ENCODE measurements around the gene PCDHA4. TPM values are rescaled to one million over a fixed set of nuclear protein-coding genes. Genes with fewer than 3 reads are reported as not detected.

PCDHA4 gene
- total RNA-seq, 1 experiment from 2014 or later: 5.6 TPM

GRCh38 chr5:140862441-140863295, 55.8 kb downstream of the PCDHA4 start (continued):
- TF ChIP-seq, protein P1, sequence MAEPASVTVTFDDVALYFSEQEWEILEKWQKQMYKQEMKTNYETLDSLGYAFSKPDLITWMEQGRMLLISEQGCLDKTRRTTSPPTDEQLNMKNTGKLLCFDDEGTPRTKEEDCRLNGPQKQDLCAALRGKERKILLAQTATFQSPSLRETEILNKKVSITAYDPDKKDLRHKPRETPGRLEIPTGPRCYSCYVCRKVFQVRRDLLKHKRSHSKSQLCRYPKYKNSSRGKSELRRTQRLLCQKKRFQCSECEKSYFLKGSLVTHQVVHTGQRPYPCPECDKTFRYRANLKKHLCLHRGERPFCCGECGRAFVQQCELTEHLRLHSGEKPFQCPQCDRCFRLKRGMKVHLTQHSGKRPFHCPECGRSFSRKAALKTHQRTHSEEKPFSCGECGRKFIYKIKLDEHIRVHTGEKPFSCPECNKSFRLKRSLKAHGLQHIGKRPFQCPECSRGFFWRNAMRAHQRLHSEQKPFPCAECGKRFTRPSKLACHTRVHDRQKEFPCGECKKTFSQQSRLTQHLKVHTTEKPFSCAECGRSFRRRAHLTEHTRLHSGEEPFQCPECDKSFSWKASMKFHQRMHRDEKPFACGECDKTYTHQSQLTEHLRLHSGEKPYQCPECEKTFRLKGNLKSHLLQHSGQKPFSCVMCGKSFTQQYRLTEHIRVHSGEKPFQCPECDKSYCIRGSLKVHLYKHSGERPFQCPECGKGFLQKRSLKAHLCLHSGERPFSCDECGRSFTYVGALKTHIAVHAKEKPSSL (CRISPR knock-in tag; conservative IDR thresholded peaks at IDR 0.05): no peak
- TF ChIP-seq SMAD4 (CRISPR knock-in tag; IDR thresholded peaks at IDR 0.05) (no peak), NFATC4 (CRISPR knock-in tag; IDR thresholded peaks at IDR 0.05) (no peak), MLX (CRISPR knock-in tag; IDR thresholded peaks at IDR 0.05) (no peak), ZNF671 (CRISPR knock-in tag; IDR thresholded peaks at IDR 0.05) (no peak), SMAD3 (CRISPR knock-in tag; IDR thresholded peaks at IDR 0.05; ENCODE audit: borderline replicate concordance) (no peak), RORB (CRISPR knock-in tag; IDR thresholded peaks at IDR 0.05) (no peak), HMGA2 (CRISPR knock-in tag; IDR thresholded peaks at IDR 0.05) (no peak)

Other genes starting within 250 kb of the PCDHA4 start
- 34.5 to 37.8 TPM (median 34.6 TPM) in 3 replicates for gene SRA1, start 249.6 kb upstream of the PCDHA4 start, total RNA-seq (2021)
- 23.7 to 25.9 TPM (median 25.2 TPM) in 3 replicates for gene APBB3, start 242.5 kb upstream of the PCDHA4 start, total RNA-seq (2021)
- 74.7 to 75.7 TPM (median 74.8 TPM) in 3 replicates for gene SLC35A4, start 242.2 kb upstream of the PCDHA4 start, total RNA-seq (2021)
- gene CD14, start 173.9 kb upstream of the PCDHA4 start, total RNA-seq (2021): 0.27 to 0.63 TPM (median 0.53 TPM) in 3 replicates
- gene TMCO6, start 167.6 kb upstream of the PCDHA4 start, total RNA-seq (2021): 28.7 to 32.6 TPM (median 32.2 TPM) in 3 replicates
- gene NDUFA2, start 159.4 kb upstream of the PCDHA4 start, total RNA-seq (2021): 74.8 to 81.5 TPM (median 77.7 TPM) in 3 replicates
- 58.5 to 69.2 TPM (median 64.5 TPM) in 3 replicates for gene IK, start 159.2 kb upstream of the PCDHA4 start, total RNA-seq (2021)
- 22.1 to 25.3 TPM (median 23.5 TPM) in 3 replicates for gene WDR55, start 142.2 kb upstream of the PCDHA4 start, total RNA-seq (2021)
- gene DND1, start 133.5 kb upstream of the PCDHA4 start, total RNA-seq (2021): 2.1 to 3.3 TPM (median 2.9 TPM) in 3 replicates
- gene HARS1, start 115.7 kb upstream of the PCDHA4 start, total RNA-seq (2021): 51.9 to 55.6 TPM (median 52.5 TPM) in 3 replicates
- 26.8 to 28.9 TPM (median 27.7 TPM) in 3 replicates for gene HARS2, start 115.6 kb upstream of the PCDHA4 start, total RNA-seq (2021)
- gene ZMAT2, start 106.6 kb upstream of the PCDHA4 start, total RNA-seq (2021): 50.3 to 57.2 TPM (median 54.7 TPM) in 3 replicates
- gene PCDHA1, start 20.9 kb upstream of the PCDHA4 start, total RNA-seq (2021): 2.2 to 2.7 TPM (median 2.4 TPM) in 3 replicates
- 2.0 to 2.4 TPM (median 2.1 TPM) in 3 replicates for gene PCDHA2, start 12.2 kb upstream of the PCDHA4 start, total RNA-seq (2021)
- 3.3 to 3.4 TPM (median 3.3 TPM) in 3 replicates for gene PCDHA3, start 6.0 kb upstream of the PCDHA4 start, total RNA-seq (2021)
- gene PCDHA5, start 14.5 kb downstream of the PCDHA4 start, total RNA-seq (2021): 0.85 to 0.94 TPM (median 0.90 TPM) in 3 replicates
- 2.0 to 2.4 TPM (median 2.4 TPM) in 3 replicates for gene PCDHA6, start 20.9 kb downstream of the PCDHA4 start, total RNA-seq (2021)
- 2.3 to 2.7 TPM (median 2.4 TPM) in 3 replicates for gene PCDHA7, start 27.2 kb downstream of the PCDHA4 start, total RNA-seq (2021)
- gene PCDHA8, start 34.1 kb downstream of the PCDHA4 start, total RNA-seq (2021): 0.85 to 1.3 TPM (median 1.3 TPM) in 3 replicates
- gene PCDHA9, start 41.3 kb downstream of the PCDHA4 start, total RNA-seq (2021): 1.1 to 1.5 TPM (median 1.4 TPM) in 3 replicates
- 10.8 to 12.0 TPM (median 11.6 TPM) in 3 replicates for gene PCDHA10, start 48.8 kb downstream of the PCDHA4 start, total RNA-seq (2021)
- 5.8 to 8.7 TPM (median 7.9 TPM) in 3 replicates for gene PCDHA11, start 61.9 kb downstream of the PCDHA4 start, total RNA-seq (2021)
- gene PCDHA12, start 68.2 kb downstream of the PCDHA4 start, total RNA-seq (2021): 9.6 to 10.7 TPM (median 10.1 TPM) in 3 replicates
- gene PCDHA13, start 75.1 kb downstream of the PCDHA4 start, total RNA-seq (2021): 2.4 to 3.8 TPM (median 3.0 TPM) in 3 replicates
- gene PCDHAC1, start 119.2 kb downstream of the PCDHA4 start, total RNA-seq (2021): 8.2 to 8.6 TPM (median 8.4 TPM) in 3 replicates
- 6.7 to 11.3 TPM (median 7.9 TPM) in 3 replicates for gene PCDHAC2, start 159.4 kb downstream of the PCDHA4 start, total RNA-seq (2021)
- 0.09 to 0.13 TPM (median 0.11 TPM) in 3 replicates for gene PCDHB1, start 244.3 kb downstream of the PCDHA4 start, total RNA-seq (2021)

Data from WTC11 (cell line).